ENCODE measurements around the gene CTU2.

The CTU2 gene

DNA sequence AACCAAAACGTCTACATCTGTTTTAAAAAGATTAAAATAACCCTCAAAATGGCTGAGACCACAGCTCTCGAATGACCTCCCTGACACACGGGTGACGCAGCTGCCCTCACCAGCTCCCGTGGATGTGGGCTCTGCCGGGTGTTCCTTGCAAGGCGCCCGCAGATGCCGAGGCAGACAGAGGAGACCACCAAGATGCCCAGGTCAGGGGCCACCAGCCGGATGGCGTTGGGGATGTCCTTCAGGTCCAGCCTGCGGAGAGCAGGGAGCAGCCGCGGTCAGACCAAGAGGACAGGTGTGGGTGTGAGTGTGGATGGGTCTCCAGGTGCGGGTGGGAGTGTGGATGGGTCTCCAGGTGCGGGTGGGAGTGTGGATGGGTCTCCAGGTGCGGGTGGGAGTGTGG lies 35.1 kb downstream of the CTU2 start:
- in situ Hi-C loops (cut with MboI; ENCODE audit: low sequenced_read_pairs), result no loop called here

DNA sequence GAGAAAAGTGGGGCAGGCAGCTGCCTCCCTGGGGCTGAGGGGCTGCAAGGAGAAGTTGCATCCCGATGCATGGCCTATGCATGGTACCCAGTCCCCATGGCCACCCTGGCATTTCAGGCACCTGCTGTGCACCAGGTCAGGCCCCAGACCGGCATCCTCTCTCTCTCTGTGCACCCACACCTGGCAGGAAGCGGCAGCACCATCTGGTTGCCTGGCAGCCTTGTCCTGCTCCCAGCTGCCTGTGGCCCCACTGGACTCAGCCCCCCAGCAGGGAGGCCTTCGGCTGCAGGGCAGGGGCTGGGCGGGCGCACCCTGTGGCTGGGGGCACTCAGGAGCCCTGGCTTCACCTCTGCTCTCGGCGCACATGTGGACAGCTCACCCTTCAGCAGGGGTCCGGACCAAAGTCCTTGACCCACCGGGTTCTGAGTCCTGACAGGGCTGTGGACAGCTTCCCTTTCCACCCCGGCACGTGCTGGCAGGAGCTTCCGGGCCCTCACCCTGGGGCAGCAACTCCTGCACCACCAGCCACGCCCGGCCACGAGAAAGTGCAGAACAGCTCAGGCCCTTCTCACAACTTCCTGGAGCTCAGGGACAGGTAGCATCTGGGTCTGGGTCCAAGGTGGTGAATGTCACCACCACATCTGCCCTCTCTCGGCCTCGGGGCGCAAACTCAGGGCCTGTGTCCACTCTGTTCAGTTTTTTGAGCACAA lies 36.7 kb downstream of the CTU2 start:
- in situ Hi-C loops (cut with MboI; ENCODE audit: low sequenced_read_pairs), result no loop called here

DNA sequence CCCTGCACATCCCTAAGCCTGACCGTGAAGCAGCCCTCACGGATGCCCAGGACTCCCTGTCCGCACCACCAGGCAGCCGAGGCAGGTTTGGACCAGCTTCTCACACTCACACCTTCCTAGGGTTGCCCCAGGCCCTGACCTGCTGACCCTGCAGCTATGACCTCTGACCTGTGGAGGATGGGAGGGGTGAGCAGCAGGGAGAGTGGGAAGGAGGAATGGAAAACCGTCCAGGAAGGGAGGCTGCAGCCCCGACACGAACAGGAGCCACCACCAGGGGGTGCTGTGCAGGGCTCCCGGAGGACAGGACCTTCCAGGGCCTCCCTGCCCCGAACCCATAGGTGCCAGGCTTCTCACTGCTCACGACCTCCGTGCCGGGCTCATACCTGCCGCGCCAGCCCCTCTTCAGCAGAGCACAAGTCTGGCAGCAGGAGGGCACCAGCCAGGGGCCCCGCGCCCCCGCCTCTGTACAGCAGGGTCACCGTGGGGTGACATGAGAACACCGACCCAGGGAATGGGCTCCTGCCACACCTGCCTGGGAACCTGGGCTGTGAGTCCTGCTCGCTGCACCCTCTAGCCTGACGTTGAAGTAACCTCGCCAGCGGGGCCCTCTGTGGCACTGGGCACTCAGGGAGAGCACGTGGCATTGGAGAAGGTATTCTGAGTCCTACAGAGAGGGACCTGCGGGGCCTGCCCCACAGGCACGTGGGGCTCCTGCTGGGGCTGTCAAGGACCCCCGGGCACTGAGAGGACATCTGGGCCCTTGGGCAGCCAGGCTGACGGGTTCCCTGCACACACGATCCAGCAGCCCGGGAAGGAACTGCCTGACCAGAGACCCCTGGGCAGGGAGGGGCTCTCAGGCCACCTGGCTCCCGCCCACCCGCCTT lies 37.6 kb downstream of the CTU2 start:
- in situ Hi-C loops (cut with MboI; ENCODE audit: low sequenced_read_pairs), result no loop called here

DNA sequence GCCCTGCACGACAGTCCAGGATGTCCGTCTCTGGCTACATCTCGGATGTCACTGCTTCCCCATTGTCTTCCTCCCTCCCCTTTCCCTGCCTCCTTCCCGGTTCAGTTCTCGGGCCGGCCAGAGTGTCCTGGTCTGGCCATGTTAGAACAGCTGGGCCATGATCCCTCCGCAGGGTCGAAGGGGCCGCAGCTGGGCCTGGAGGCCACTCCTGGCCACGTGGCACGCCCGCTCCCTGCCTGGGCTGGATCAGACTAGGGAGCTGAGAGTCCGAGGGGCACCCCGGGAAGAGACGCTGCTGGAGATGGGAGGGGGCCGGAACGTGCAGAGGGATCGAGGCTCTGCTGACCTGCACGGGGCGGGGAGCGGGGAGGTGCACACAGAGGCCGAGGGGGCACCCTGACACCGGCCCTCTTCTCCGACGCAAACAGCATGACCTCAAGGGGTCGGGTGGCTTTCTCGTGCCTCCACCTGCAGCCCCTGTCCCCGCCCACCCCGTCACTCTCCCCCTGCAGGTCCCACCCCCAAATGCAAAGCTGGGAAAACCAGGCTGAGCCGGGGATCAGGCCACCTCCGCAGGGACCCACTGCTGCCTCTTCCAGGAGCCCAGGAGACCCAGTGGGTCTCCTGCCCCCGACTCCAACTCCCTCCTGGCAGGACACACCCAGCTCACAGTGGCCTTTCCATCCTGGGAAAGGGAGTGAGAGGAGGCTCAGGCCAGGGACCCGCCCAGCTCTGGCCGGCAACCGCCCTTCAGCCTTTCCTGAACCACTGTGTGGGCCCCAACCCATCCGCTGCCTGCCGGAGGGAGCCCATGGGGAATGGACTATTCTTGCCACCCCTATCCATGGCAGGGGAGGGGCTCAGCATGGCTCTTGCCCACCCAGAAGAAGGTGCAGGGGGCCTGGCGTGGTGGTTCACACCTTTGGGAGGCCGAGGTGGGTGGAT lies 38.5 kb downstream of the CTU2 start:
- in situ Hi-C loops (cut with MboI; ENCODE audit: low sequenced_read_pairs), result no loop called here

DNA sequence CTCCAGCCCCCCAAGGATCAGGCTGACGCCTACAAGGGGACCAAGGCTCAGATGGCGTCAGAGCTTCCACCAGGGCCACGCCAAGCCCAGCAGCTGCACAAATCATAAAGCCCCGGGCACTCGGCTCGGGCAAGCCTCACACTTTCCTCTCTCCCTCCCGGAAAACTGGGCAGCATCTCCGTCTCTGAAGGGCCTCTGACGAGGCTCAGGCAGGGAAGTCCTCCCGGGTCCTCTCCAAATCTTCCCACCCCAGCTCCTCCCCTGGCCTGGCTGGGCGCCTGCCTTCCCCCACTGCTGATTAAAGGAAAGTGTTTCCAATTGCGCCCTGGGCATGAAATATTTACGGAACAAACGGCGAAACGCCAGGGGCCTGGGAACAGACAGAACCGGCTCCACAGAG lies 40.2 kb downstream of the CTU2 start:
- in situ Hi-C loops (cut with MboI; ENCODE audit: low sequenced_read_pairs), result no loop called here

DNA sequence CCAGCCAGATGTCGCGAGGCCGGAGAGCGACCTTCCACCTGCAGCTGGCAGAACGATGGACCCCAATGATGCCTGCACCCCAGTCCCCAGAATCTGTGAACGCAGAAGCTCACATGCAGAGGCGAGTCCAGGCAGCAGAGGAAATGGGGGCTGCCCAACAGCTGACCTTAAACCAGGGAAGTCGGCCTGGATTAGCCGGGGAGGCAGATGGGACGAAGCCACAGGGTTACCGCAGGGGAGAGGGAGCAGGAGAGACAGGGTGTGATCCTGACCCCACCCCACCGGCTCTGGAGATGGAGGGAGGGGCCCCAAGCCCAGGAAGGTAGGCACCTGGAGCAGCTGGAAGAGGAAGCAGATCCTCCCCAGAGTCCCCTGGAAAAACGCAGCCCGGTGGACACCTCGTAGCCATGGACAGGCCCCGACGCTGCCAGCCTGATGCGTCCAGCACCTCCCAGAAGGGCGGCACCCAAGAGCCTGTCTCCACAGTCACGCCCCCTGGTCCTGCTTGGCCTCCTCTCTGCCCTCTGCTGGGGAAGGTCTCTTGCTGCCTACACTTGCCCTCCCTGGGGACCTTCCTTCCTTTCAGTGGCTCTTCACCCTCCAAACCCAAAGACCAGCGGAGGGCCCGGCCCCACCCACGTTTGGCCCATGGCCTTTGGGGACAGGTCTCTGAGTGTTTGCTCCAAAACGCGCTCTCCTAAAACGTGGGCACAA lies 41.4 kb downstream of the CTU2 start:
- in situ Hi-C loops (cut with MboI; ENCODE audit: low sequenced_read_pairs), result no loop called here

DNA sequence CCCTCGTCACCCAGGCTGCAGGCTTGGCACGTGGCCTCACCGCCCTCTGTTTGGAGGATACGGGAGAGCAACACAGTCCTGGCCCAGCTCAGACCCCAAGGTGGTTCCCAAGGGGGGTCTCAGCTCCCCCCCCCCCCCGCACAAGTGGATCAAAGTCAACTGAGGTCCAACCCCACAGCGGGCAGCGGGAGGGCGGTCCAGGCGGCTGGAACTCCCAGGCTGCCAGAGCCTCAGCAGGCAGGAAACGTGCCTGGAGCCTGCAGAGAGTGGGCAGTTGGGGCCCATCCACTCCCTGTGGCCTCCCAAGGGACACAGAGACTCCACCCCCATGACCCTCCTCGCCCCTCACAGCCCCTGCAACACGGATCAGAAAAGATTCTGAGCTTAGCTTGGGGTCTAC lies 42.1 kb downstream of the CTU2 start:
- in situ Hi-C loops (cut with MboI; ENCODE audit: low sequenced_read_pairs), result no loop called here

DNA sequence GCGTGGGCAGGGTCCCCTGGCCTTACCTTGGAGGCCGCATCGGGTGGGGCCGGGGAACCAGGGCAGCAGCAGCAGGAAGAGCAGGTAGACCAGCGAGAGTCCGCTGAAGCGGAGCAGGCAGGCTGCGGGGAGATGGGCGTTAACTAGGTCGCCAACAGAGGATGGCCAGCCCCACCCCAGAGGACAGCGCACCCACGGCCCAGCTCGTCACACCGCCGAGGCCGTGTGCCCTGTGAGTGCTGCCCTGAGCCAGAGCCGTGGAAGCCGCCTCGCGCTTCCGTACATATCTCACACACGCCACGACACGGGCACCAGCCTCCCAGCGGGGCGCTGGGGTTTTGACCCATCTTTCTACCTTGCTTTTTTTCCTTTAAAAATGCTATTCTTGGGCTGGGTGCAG lies 43.1 kb downstream of the CTU2 start:
- in situ Hi-C loops (cut with MboI; ENCODE audit: low sequenced_read_pairs), result no loop called here

DNA sequence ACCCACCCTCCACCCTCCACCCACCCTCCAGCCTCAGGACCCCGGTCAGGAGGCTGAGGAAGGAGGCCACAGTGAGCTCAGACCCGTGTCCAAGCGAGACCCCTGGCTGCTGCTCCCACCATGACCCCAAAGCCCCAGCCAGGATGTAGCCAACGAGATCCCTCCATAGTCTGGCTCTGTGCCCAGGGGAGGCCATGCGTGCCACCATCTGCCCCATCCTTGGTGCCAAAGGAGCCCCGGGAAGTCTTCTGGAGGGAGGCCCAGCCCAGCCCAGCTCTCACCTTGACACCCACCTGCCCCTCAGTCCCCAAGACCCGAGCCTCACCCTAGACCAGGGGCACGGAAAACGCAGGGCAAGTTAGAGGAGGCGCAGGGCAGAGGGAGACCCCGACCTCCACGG lies 44.6 kb downstream of the CTU2 start:
- in situ Hi-C loops (cut with MboI; ENCODE audit: low sequenced_read_pairs), result no loop called here

DNA sequence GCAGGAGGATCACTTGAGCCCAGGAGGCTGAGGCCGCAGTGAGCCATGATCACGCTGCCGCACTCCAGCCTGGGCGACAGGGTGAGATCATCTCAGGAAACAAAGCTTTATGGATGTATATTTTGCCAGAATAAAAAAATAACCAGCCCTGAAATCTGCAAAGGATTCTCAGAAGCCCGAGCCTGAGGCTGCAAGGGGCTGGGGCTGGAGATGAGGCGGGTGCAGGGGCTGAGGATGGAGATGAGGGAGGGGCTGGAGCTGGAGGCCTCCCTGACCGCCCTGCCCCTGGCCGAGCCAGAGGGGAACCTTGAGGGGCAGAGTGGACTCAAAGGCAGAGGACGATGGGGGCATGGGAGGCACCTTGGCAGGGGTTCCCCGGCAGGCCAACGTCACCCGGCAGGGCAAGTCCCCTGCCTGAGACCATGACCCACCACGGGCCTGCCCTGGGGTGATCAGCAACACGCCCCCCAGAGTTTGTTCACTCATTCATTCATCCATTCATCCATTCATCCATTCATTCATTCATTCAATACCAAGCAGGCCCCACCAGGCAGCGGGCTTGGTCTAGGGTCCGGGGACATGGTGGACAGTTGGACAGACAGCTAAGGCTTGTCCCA lies 46.2 kb downstream of the CTU2 start:
- in situ Hi-C loops (cut with MboI; ENCODE audit: low sequenced_read_pairs), result no loop called here

DNA sequence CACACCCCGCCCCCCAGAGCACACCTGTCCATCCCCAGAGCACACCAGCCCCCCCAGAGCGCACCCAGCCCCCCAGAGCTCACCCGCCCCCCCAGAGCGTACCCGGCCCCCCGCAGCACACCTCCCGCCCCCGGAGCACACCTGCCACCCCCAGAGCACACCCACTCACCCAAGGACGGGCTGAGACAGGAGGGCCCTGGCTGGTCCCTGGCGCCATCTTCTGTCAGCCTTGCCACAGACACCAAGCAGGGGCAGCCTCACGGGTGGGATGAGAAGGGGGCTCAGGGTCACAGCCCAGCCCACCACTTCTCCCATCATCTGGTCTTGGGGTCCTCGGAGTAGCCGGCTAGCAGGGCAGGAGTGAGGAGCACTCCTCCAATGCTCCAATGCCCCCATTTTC lies 46.9 kb downstream of the CTU2 start:
- in situ Hi-C loops (cut with MboI; ENCODE audit: low sequenced_read_pairs), result no loop called here

DNA sequence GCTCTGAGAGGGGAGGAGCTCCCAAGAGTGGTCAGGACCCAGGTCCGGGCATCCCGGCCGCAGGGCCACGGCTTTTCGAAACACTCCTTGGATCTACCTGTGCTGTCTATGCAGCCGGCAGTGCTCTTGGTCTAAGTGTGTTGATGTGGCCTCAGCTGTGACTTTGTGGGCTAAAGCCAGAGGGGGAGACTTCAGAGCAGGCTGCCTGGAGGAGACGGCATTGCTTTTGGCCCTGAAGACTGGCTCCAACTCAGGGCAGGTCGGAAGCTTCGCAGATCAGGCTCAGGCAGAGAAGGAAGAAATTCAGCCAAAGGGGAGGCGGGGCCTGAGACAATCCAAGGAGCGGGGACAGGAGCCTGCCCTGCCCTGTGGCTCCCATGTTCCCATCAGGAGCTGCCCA lies 47.3 kb downstream of the CTU2 start:
- in situ Hi-C loops (cut with MboI; ENCODE audit: low sequenced_read_pairs), result no loop called here

DNA sequence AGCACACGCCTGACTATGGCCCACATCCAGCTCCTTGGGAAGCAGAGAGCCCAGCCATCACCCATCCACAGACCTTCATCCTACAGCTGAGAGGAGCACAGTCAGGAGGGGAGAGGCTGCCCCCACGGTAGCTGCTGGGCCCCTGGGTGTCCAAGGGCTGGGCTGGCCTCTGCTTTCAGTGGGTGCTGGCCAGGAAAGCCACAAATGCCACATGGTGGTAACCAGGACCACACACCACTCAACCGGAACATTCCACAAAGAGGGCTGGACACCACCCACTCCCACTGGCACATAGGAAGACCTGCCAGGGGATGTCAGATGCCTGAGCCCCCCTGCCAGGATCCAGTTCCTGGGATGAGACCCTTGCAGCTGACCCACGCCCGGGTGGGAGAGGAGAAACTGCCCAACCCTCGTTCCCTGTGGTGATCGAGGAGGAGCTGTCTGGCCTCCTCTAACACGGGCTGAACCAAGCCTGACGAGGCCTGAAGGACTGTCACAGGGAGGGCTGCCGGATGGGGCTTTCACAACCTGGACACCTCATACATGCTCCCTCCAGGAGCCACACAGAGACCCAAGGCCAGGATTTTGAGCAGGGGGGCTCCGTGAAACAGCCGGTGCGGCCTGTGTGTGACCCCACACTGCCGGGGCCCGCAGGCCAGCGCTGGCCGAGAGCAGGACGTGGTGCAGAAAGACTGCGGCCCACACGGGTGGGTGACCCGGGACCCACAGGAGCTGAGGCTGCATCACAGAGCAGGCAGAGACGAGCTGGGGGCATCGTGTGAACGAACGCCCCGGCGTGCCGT lies 48.0 kb downstream of the CTU2 start:
- in situ Hi-C loops (cut with MboI; ENCODE audit: low sequenced_read_pairs), result no loop called here

DNA sequence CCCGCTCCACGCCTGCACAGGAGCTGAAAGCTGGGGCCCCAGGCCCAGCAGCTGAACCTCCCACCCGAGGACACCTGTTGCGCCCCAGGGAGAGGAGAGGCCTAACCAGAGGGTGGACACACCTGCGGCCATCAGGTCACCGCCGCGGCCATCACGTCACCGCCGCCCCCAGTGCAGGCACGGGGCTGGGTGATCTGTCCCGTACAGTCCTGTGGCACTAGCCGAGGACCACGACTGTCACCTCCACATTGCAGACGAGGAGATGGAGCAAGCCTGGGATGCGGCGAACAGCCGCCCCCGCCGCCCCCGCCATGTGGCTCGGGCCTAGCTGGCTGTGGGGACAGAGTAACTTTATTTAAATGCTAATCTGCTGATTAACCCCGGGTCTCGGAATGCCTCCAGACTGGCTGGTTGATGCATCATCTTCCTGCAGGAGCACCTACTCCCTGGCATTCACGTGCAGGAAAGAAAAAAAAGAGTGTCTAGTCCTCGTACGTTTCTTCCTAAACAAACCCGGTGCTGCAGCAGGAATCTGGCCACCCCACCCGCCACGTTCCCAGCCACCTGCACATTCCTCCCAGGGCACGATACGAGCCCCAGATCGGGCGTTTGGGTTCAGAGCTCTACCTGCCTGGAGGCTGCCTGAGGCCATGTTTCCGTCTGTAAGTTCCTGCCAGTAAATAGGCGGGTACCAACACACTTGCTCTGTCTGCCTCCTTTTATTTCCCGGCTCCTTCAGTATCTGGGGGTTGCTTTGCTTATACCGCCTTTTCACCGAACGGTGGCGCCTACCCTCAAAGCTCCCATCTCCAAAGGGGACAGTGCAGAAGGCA lies 48.8 kb downstream of the CTU2 start:
- in situ Hi-C loops (cut with MboI; ENCODE audit: low sequenced_read_pairs), result no loop called here

DNA sequence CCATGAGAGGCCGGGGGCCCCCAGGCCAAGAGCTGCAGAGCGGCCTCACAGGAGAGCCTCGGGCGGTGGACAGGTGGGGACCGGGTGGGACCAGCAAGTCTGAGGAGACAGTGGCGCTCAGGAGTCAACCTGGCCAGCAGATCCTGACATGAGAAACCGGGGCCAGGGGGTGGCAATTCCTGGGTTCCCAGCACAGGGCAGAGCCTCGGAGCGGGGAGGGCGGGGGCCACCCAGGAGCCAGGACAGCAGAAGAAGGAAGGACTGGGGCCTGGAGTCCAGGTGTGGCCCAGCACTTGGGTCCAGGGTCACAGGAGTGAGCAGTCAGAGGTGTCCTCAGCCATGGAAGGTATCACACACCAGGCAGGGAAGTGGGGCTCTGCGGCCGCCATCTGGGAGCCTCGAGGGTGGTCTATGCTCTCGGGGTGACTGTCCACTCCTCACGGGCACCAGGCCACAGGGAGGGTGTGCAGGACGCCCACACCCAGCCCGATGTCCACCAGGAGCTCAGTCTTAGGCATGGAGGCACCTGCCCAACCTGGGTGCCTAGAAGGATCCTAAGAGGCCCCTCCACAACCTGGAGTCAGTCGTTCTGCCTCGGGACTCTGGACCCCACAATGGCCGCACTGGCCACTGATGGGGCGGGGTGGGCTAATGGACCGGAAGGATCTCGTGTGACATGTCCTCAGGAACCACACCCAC lies 49.6 kb downstream of the CTU2 start:
- in situ Hi-C loops (cut with MboI; ENCODE audit: low sequenced_read_pairs), result no loop called here

DNA sequence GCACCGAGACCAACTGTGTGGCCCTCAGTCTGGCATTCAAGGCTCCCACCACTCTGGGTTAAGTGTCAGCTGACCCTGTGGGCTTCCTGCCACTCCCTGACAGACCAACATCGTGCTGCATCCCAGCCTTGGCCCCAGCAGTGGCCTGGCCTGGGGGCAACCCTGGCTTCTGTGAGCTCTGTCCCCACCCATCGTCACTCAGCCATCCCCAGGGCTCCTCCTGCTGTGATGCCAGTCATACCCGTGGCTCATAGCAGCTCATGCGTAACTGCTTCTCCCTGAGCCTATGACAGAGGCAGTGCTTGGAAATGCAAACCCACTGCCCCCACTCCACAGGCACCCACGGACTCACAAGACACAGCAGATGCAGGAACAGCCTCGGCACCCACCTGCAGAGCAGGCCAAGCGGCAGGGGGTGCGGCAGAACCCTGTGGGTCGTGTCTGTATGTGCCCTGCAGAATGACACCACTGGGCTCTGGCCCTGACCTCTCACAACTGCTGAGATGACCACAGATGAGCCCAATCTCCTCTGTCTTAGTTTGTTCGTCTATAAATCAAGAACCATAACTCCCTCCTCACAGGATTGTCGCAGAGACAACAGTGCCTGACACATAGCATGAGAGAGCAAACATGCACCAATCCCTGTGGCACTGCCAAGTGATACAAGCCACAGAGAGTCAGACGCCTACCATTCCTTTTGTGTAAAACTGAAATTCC lies 52.1 kb downstream of the CTU2 start:
- in situ Hi-C loops (cut with MboI; ENCODE audit: low sequenced_read_pairs), result no loop called here

DNA sequence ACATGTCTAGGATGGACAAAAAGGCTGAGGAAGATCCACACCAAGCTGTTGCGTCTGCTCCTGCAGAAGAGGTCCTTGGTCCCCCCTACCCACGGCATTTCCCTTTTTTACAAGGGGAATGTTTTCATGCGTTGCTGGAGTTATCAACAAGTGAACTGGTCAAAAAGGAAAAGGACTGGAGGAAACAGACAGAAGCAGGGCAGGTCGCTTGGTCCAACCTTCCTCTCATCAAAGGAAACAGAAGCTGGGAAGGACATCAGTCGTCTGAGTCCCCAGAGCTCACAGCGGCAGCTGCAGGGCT lies 52.6 kb downstream of the CTU2 start:
- in situ Hi-C loops (cut with MboI; ENCODE audit: low sequenced_read_pairs), result no loop called here

Measured in HL-60/S4 treated with phorbol 12-myristate 13-acetate at 8.2 ng/mL for 4 days and 3 days (cell line).